ENCODE measurements around the gene ETV3L.

The ETV3L gene

GRCh38 chr1:157137046-157137407 lies 37.4 kb upstream of the ETV3L start:
- no peak for TF ChIP-seq CTCF (IDR thresholded peaks at IDR 0.05; ENCODE audit: extremely low read depth, missing control alignments)
- DNase-seq (ENCODE audit: low spot score): no peak

DNA sequence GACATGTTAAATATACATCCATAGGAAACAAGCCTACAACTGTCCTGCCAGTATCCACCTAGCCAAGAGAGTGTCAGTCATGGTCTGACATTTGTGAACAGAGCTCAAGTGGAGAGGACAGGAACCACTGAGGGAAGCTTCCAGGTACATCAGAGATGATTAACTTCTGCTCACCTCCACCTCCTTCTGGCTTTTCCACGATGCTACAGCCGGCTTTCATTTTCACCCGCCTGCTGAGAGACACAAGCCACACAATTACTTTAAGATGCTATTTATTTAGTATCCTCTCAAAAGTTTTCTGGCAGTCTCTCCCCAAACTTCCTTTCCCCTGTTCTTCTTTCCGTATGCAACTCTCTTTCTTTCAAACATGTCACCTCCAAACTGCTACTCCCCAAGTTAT lies 36.5 kb upstream of the ETV3L start:
- DNase-seq (ENCODE audit: low spot score): no peak
- TF ChIP-seq CTCF (IDR thresholded peaks at IDR 0.05; ENCODE audit: extremely low read depth, missing control alignments): no peak

GRCh38 chr1:157135646-157136045 lies 36.0 kb upstream of the ETV3L start:
- DNase-seq (ENCODE audit: low spot score): no peak
- TF ChIP-seq CTCF (IDR thresholded peaks at IDR 0.05; ENCODE audit: extremely low read depth, missing control alignments): no peak

GRCh38 chr1:157135070-157135469 lies 35.5 kb upstream of the ETV3L start:
- no peak for TF ChIP-seq CTCF (IDR thresholded peaks at IDR 0.05; ENCODE audit: extremely low read depth, missing control alignments)
- DNase-seq (ENCODE audit: low spot score): no peak

GRCh38 chr1:157134442-157134841 lies 34.8 kb upstream of the ETV3L start:
- DNase-seq (ENCODE audit: low spot score): no peak
- TF ChIP-seq CTCF (IDR thresholded peaks at IDR 0.05; ENCODE audit: extremely low read depth, missing control alignments): no peak

DNA sequence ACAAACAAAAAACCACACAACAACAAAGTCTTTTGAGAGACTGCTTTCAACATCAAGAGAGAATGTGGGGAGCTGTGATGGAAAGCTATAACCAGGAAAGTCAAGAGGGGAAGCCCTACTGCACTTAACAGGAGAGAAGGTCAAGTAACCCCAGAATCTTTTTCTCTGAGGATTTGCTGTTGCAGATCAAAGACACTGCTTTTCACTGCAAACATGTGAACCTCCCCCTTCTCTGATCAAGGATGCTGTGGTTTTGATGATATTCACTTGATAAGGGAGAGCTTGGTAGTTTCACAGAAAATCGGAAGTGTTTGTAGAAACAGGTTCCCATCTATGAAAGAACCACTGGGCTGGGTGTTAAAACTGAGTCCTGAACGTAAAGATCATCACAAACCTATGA lies 33.8 kb upstream of the ETV3L start:
- TF ChIP-seq CTCF (IDR thresholded peaks at IDR 0.05; ENCODE audit: extremely low read depth, missing control alignments): no peak
- no peak for DNase-seq (ENCODE audit: low spot score)

DNA sequence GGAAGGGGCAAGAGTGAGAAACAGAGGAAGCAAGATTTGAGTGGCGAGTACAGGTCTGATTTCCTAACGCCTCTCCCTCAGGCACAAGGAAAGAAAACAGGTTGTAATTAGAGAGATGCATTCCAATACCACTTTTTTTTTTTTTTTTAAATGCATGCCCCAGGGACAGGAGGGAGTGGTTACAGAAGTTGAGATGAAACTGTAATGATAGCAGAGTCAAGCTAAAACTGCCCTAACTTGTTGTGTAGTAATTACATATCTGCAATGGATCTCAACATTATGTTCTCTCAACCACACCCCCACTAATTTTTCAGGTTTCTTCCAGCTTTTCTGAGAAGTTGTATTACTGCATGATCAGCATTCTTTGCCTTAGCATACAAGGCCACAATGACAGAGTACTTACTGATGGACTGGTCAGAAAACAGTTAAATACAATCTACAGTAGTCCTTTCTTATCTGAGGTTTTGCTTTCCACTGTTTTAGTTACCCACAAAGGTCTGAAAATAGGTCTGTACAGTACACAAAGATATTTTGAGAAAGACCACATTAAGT lies 33.1 kb upstream of the ETV3L start:
- no peak for DNase-seq (ENCODE audit: low spot score)
- TF ChIP-seq CTCF (IDR thresholded peaks at IDR 0.05; ENCODE audit: extremely low read depth, missing control alignments): no peak

Measured in GM20000 (cell line).